ENCODE data around the gene PCDHGB1. TPM values are rescaled to one million over a fixed set of nuclear protein-coding genes. Genes with fewer than 3 reads are reported as not detected.

Gene PCDHGB1
- total RNA-seq, 6 donors from 2014 or later = 0.76 to 6.3 (median 1.3) TPM

GRCh38 chr5:141356950-141357349, 7.1 kb downstream of the PCDHGB1 start:
- Histone ChIP-seq H3K27ac (no peak overlapping the region), H3K9me3 (peaks cover 33 to 85% (median 66%) of the 10 kb centered on the region in 4 donors), H3K4me3 (no peak overlapping the region), H3K4me1 (no peaks in the 10 kb centered on the region), H3K36me3 (no peaks in the 10 kb centered on the region), H3K27me3 (no peaks in the 10 kb centered on the region)
- no peak for ATAC-seq (ENCODE audit: low FRiP score in 2 of 2)
- DNase-seq = no peak
- 45 to 58% methylated on average over 4 to 7 of the region's 19 CpGs for WGBS, 2 donors
- no peak for TF ChIP-seq POLR2AphosphoS5 (IDR thresholded peaks at IDR 0.05)
- TF ChIP-seq POLR2A (IDR thresholded peaks at IDR 0.05) = no peak
- no peak for TF ChIP-seq EP300 (IDR thresholded peaks at IDR 0.05)
- TF ChIP-seq, protein P1, sequence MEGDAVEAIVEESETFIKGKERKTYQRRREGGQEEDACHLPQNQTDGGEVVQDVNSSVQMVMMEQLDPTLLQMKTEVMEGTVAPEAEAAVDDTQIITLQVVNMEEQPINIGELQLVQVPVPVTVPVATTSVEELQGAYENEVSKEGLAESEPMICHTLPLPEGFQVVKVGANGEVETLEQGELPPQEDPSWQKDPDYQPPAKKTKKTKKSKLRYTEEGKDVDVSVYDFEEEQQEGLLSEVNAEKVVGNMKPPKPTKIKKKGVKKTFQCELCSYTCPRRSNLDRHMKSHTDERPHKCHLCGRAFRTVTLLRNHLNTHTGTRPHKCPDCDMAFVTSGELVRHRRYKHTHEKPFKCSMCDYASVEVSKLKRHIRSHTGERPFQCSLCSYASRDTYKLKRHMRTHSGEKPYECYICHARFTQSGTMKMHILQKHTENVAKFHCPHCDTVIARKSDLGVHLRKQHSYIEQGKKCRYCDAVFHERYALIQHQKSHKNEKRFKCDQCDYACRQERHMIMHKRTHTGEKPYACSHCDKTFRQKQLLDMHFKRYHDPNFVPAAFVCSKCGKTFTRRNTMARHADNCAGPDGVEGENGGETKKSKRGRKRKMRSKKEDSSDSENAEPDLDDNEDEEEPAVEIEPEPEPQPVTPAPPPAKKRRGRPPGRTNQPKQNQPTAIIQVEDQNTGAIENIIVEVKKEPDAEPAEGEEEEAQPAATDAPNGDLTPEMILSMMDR (IDR thresholded peaks at IDR 0.05) = no peak

DNA sequence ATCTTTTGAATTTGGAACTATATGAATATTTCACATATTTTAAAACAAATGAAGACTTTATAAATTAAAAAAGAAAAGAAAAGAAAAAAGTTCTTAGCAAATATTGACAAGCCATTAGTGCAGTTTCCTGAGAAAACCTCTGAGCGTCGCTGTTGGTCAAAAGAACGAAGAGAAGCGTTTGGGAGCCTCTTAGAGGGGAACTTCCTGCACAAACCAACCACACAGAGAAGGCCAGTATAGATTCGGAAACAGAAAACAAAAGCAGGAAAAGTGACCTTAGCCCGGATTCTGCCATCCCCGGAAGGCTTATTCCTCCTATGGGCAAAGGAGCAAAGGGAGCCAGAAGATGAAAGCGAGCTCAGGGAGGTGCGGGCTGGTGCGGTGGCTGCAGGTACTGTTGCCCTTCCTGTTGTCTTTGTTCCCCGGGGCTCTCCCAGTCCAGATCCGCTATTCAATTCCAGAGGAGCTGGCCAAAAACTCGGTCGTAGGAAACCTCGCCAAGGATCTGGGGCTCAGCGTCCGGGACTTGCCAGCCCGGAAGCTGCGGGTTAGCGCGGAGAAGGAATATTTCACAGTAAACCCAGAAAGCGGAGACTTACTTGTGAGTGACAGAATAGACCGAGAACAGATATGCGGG, 10.0 kb downstream of the PCDHGB1 start, which contains the start of gene PCDHGB2:
Gene PCDHGB2, plus strand, starts transcription at position 205 of the 637 bp plus-strand sequence. Its CDS starts 142 bp downstream, at position 347.
- Histone ChIP-seq H3K4me1 (no peaks in the 10 kb centered on the region), H3K27ac (no peak within 1 kb of the TSS), H3K36me3 (no peaks in the 10 kb centered on the region), H3K9me3 (peaks cover 52 to 95% (median 76%) of the 10 kb centered on the region in 4 donors), H3K27me3 (peaks cover 0 to 4% (median 0%) of the 10 kb centered on the region in 4 donors), H3K4me3 (peak within 1 kb of the TSS in 3 of 4 donors; percentile 12 to 36 (median 21))
- no peak for DNase-seq
- no peak for TF ChIP-seq POLR2AphosphoS5 (IDR thresholded peaks at IDR 0.05)
- TF ChIP-seq, protein P1 (IDR thresholded peaks at IDR 0.05) = peak in 1 of 6 experiments; percentile 8
- TF ChIP-seq POLR2A (IDR thresholded peaks at IDR 0.05) = no peak
- ATAC-seq (ENCODE audit: low FRiP score in 2 of 2) = peak in 1 of 2 donors; percentile 31
- 14% methylated on average over 24 of the region's 24 CpGs for WGBS, 2 donors

GRCh38 chr5:141360685-141361084, 10.8 kb downstream of the PCDHGB1 start:
- TF ChIP-seq POLR2A (IDR thresholded peaks at IDR 0.05) (no peak), EP300 (IDR thresholded peaks at IDR 0.05) (no peak), POLR2AphosphoS5 (IDR thresholded peaks at IDR 0.05) (no peak)
- TF ChIP-seq, protein P1 (IDR thresholded peaks at IDR 0.05) = no peak
- H3K4me1 ChIP-seq = no peaks in the 10 kb centered on the region
- WGBS, 2 donors = 38 to 47% methylated on average over 12 to 15 of the region's 15 CpGs
- H3K27ac ChIP-seq = no peak overlapping the region
- no peak for DNase-seq
- peaks cover 0 to 4% (median 0%) of the 10 kb centered on the region in 4 donors for H3K27me3 ChIP-seq
- no peaks in the 10 kb centered on the region for H3K36me3 ChIP-seq
- no peak for ATAC-seq (ENCODE audit: low FRiP score in 2 of 2)
- peaks cover 52 to 95% (median 76%) of the 10 kb centered on the region in 4 donors for H3K9me3 ChIP-seq
- H3K4me3 ChIP-seq = peak overlapping the region in 1 of 4 donors; percentile 36

DNA sequence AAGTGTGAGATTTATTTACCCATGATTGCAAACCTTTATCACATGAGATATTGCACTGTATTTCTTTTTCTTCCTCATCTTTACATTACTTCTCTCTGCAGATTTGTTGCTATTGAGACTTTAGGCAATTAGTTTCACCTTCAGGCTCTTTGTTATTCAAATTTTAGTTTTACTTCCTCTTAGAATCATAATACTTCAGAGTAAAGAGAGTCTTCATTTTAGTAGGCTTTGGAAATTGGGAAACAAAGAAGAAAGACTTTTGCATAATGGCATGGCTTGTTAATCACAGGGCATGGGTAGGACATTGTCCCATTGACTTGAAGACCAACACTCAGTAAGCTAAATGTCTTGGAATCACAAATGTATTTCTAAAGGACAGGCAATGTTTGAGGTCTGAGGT, 12.8 kb downstream of the PCDHGB1 start:
- TF ChIP-seq EP300 (IDR thresholded peaks at IDR 0.05) (no peak), POLR2A (IDR thresholded peaks at IDR 0.05) (no peak), POLR2AphosphoS5 (IDR thresholded peaks at IDR 0.05) (no peak)
- TF ChIP-seq, protein P1 (IDR thresholded peaks at IDR 0.05) = no peak
- H3K27me3 ChIP-seq = peaks cover 0 to 7% (median 0%) of the 10 kb centered on the region in 4 donors
- H3K36me3 ChIP-seq = no peaks in the 10 kb centered on the region
- no peak overlapping the region for H3K4me3 ChIP-seq
- DNase-seq (no peak), ATAC-seq (ENCODE audit: low FRiP score in 2 of 2) (no peak)
- H3K9me3 ChIP-seq = peaks cover 66 to 97% (median 76%) of the 10 kb centered on the region in 4 donors
- H3K27ac ChIP-seq = no peak overlapping the region
- no peaks in the 10 kb centered on the region for H3K4me1 ChIP-seq
